ENCODE measurements around the gene TMCC1.
"Not testable (repeated sequence)": the region's sequence is repeated elsewhere in the genome, so short reads cannot be mapped to it uniquely, and the experiment has no call there.

The TMCC1 gene

DNA sequence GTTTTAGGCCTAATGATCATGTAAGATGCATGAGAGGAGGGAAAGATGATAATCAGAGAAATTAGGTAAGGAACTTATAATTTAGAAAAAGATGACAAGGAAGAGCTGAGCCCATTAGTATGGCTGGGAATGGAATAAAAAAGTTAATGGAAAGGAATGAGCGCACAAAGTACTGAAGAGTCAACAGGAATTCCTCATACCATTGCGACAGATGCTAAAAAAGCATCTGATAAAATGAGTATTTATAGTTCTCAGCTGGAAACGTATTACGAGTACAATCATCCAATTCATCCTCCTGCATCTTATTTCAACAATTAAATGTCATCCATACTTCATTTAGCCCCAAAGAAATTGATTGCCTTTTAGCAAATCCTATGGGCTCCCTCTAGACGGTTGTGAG lies 58.9 kb downstream of the TMCC1 start:
- DNase-seq (ENCODE audit: low spot score) = no peak

DNA sequence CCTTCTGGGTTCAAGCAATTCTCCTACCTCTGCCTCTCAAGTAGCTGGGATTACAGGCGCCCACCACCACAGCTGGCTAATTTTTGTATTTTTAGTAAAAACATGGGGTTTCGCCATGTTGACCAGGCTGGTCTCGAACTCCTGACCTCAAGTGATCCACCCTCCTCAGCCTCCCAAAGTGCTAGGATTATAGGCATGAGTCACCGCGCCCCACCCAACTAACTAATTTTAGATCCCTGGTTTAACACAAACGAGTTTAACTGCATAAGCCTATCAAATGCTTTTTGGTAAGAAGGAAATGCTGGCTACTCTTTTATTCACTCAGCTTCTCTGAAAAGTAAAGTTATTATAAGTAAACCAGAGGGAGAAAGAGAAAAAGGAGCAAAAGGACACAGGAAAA lies 61.6 kb downstream of the TMCC1 start:
- not testable (repeated sequence) for DNase-seq (ENCODE audit: low spot score)

DNA sequence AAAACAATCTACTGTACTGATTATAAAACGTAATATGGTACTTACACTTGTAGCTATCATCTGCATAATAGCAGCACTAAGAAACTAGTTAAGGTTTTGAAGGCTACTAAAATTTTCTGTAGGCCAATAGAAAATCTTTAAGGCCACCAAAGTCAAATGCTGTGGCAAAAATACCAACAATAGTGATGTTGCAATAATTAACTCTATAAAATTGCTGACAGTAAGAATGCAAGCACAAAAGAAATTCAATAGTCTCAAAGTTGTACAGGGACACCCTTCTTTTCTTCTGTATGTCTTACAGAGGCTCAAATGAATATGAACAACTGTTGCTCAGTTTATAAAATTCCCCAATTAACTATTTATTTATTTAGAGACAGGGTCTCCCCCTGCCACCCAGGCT lies 62.0 kb downstream of the TMCC1 start:
- DNase-seq (ENCODE audit: low spot score) = no peak

DNA sequence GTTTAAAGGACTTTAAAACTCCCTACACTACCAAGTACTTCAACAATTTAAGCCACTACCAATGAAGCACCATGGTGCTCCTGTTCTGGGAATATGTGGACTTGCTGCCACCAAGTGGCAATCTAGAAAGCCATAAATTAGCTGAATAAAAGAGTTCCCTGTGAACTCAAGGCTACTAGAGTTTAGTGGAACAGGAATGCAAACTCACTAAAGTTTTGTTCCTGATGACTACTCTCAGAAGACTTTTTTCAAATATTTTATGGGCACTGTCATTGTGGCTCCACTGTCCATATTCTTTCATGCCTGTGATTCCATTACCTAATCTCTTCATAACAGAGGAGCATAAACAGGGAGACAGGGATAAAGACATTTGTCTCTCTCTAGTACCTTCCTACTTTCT lies 63.9 kb downstream of the TMCC1 start:
- DNase-seq (ENCODE audit: low spot score) = peak; percentile 95

DNA sequence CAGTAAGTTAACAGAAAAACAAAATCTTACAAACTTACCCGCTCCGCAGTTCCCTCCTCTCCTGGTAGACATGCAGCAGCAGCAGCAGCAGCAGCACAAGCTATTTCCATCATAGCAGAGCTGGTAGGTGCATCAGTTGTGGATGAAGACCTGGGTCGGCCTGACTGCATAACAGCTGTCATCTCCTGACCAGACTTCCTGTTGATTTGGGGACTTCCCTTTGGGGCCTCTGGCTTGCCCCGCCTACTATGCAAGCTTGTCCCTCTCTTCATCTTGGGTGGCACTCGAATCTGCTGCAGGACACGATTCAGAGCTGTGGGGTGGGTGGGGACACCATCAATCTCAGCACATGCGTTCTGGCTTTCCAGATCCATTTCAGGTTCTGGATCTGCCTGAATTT lies 65.7 kb downstream of the TMCC1 start:
- DNase-seq (ENCODE audit: low spot score) = no peak

DNA sequence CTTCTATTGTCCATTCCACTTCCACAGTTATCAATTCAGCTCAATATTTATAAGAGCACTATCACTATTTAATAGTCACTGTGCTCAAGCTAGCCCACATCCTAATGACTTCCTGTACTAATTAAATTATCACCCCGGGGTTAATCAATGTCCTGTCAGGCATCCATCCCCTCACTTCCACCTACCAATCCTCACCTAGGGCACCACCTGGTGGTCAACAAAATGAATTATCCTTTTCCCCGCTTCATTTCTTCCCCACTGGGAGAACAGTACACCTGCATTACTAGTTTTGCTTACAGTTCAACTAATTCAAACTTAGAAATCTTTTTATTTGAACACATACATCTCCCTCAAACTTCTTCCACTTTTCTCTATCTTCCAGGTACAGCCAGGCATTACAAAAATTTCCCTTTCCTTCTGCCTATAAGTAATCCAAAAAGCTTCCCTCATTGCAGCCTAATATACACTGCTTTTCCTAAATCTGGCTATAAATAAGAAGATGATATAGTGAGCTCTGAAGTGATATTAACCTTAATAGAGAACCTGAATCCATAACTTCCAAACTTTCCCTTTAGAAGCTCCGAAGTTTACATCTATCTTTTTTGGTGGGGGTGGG lies 68.5 kb downstream of the TMCC1 start:
- DNase-seq (ENCODE audit: low spot score) = peak; percentile 71

DNA sequence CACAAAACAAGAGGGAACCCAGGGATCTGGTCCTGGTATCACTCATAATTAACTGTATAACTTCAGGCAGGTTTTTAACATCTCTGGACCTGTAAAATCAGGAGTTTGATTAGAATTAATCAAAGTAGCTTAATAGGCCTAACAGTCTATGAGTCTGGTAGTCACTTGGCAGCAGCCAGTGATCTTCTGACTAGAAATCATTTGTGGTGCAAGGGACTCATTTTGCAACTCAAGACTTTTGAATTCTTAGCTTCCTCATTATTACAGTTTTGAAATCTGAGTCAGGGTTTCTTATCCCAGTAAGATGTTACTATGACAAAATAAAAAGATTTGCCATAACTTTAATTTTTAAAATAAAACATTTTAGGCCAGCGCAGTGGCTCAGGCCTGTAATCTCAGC lies 70.8 kb downstream of the TMCC1 start:
- no peak for DNase-seq (ENCODE audit: low spot score)

DNA sequence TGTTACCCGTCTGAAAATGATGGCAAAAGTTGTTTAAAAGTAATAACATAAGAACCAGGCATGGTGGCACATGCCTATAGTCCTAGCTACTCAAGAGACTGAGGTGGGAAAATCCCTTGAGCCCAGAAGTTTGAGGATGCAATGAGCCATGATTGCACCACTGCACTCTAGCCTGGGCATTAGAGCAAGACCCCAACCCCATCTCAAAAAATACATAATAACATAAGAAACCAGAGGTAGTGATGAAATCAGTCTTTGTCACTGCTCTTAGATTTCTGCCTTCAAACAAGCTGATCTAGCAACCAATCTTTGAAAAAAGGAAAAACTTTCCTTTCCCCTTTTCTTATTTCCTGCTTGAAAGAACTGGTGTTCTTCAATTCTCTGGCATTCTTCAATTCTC lies 71.3 kb downstream of the TMCC1 start:
- DNase-seq (ENCODE audit: low spot score) = no peak

DNA sequence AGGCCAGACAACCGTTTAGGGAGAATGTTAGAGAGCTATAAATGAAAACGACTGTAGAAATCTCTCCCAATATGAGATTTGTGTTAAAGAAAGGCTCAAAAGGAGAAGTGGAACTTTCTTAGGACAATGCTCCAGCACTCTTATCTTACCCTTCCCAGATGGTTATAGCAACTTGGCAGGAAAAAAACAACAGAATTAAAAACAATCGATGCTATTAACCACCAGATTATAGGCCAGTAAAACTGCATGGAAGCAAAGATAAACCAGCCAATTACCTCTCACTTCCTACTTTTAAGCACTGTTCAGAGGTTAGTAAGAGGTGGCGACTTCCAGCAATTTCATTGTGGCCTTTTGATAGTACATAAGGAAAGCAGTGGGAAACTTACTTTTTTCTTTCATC lies 72.9 kb downstream of the TMCC1 start:
- no peak for DNase-seq (ENCODE audit: low spot score)

DNA sequence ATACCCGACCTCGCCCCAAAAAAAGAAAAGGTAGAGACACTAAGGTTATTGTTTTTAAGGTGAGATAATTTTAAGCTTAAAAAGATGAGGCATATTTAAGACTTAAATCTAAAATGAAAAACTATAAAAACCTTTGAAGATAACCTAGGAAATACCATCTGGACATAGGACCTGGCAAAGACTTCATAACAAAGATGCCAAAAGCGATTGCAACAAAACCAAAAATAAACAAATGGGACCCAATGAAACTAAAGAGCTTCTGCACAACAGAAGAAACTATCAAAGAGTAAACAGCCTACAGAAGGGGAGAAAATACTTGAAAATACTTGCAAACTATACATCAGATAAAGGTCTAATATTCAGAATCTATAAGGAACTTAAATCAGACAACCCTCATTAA lies 80.9 kb downstream of the TMCC1 start:
- no peak for DNase-seq (ENCODE audit: low spot score)

DNA sequence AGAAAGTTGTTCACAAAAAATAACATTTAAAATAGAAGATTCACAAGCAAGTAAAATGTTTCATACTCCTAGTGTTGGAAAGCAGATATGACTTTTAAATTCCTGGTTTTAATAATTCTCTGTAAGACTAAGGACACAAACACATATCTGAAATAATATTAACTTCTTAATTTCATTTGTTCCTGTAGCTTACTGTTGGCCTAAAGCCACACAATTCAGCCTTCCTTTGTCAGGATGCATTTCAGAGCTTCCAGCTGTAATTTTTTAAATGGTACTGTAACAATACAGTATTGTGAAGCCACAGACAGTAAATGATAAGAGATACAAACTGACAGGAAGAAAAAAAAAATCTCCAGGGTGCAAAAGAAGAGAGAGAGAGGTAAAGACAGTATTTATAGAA lies 84.2 kb downstream of the TMCC1 start:
- no peak for DNase-seq (ENCODE audit: low spot score)

DNA sequence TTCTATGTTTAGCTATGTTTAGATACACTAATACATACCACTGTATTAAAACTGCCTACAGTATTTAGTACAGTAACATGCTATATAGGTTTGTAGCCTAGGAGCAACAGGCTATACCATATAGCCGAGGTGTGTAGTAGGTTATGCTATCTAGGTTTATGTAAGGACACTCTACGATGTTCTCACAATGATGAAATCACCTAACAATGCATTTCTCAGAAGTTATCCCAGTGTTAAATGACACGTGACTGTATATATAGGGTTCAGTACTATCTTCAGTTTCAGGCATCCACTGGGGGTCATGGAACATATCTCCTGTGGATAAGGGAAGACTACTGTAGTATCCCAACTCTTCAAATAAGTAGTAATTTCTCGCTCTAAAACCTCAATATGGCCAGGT lies 97.4 kb downstream of the TMCC1 start:
- DNase-seq (ENCODE audit: low spot score) = peak; percentile 9

DNA sequence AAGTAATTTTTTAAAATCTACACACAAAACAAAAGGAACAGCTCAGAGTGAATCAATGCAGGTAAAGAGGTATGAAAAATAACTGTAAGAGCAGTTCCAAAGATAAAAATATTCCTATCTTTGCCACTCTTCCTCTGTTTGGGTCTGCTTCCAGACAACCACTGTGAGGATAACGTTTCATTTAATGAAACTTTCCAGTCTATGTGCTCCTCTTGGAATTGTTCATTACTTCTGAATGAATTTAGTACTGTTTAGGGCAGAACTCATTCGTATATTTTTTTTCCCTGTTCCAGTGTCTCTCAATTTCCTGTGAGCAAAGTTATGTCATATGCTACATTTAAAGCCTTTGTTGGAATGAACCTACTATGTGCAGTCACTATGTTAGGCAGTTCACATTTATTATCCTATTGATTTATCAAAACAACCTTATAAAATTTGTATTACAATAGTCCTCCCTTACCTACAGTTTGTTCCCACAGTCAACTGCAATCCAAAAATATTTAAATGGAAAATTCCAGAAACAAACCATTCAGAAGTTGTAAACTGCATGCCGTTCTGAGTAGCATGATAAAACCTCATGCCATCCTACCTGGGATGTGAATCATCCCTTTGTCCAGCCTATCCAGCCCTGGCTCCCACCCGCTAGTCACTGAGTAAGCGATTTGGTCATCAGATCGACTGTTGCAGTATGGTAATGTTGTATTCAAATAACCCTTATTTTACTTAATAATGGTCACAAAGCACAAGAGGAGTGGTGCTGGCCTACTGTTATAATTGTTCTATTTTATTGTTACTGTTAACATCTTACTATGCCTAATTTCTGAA lies 98.1 kb downstream of the TMCC1 start:
- DNase-seq (ENCODE audit: low spot score) = peak; percentile 94

DNA sequence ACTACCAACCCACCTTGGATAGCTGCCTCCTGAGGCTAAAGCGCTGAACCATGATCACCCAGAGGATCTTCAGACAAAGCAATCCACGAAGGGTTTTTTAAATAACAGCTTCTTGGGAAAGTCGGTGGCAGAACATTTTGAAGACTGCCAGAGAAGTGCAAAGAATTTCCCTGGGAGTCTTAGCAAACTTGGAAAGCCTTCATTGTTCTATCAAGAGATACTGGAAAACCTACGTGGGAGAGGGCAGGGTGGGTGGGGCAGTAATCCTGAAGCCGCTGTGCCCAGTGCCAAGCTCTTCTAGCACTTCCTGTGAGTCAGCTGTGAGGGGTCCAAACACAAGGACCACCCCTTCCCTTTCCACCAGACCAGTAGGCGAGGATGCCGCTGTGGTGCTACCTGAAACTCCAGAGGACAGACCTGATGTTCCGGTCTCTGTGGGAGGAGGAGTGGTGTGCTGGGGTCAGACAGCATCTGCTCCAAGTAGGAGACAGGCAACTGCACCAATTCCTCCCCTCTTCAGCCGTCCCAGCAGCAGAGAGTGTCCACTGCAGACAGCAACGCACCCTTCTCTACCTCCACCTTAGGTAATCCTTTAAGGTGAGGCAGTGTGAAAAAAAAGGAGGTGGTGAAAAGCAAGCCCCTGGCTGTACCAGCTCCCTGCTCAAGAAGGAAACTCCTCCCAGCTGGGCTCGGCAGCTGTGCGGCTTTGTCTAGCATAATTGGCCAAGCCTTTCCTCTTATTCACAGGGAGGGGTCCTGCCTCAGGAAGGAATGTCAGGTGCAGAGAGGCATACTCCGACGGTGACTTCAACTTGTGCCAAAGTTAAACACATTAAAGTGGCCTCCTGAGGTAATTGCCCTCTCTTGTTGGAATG lies 99.0 kb downstream of the TMCC1 start:
- DNase-seq (ENCODE audit: low spot score) = peak; percentile 99

DNA sequence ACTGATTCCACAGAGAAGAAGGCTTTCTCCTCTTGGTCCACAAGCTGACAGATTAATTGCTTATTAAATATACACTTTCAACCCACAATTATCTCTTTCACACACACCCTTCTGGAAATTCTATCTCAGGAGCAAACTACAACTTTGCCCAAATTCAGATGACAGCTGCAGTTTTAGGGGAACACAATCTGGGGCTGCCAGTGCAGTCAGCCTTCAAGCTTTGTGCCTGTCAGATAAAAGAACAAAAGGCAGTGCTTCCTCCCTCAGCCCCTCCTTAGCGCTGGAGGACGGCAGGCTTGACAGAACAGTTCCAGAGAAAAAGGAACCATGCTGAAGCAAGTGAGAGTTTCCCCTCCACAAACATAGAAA lies 99.6 kb downstream of the TMCC1 start:
- DNase-seq (ENCODE audit: low spot score) = no peak

DNA sequence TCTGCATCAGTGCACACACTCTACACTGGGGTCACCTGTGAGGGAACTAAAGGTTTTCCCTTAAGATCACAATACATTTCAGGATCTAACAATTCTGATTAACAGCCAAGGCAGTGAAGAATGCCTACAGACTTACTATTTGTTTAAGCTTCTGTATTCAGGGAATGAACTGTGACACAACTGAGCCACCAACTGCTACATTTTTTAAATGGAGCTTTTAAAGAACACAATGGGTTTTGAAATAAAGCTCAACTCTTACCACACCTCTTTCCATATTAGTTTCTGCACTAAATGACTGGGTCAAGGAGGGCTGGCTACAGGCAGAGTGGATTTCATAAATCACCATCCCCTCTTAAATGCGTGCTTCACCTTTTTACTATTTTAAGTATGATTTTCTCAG lies 100.2 kb downstream of the TMCC1 start:
- peak; percentile 13 for DNase-seq (ENCODE audit: low spot score)

DNA sequence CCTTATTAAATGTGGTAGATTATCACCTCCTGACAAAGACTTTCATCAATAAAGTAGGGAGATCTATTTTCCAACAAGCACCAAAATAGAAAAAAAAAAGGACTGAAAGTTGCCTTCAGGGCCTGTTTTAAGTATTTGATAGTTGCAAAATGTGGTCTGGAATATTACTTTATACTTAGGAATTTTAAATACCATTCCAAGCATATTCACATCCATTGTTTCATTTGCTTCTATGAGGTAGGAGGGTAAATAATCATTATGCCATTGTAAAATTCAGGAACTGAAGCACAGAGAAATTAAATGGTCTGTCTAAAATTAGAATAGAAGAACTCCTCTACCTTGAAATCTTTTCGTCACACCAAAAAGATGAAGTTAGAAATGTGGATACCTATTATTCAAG lies 110.0 kb downstream of the TMCC1 start:
- no peak for DNase-seq (ENCODE audit: low spot score)

DNA sequence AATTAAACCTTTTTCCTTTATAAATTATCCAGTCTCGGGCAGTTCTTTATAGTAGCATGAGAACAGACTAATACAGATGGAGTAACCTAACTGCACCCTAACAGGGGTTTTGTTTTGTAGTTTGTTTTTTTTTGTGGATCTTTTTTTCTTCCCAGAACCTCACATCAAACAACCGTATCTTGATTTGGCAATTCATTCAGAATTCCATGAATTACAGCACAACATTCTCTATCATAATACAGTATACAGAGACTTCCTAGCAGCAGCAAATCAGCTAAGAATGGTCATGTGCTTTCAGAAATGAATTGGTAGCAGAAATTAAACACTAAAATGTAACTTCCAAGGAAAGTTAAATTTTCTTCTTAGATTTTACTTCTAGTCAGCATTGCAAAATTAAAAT lies 114.6 kb downstream of the TMCC1 start:
- DNase-seq (ENCODE audit: low spot score) = no peak

DNA sequence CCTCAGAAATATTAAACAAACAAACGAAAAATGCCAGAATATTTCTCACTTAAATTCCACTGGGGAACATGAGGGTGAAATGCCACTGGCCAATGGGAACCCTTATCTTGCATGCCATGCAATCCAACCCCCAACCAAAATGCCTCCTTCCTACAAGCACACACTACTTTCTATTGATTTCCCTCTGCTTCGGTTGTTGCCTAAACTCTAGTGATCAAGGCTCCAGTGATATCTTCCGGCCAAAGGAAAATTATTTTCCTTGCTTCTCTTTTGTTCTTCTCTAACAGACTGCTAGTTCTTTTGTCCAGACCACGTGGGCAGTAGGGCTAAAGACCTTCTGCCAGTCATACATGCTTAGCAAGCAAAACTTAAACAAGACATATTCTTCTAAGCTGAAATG lies 115.7 kb downstream of the TMCC1 start:
- no peak for DNase-seq (ENCODE audit: low spot score)

DNA sequence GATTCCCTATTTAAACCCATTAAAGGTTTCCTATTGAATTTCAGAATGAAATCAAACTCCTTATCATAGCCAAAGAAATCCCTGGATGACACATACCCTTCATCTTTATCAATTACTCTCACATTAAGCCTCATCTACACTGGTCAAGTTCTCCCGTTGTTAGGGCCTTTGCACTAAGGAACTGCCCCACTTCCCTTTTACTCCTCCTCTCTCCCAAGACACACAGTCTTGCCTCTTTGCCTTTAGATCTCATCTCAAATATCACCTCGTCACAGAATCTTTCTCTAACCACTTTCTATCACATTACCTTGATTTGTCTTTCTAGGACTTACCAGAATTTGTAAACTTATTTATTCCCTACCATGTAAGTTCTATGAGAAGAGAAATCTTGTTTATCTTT lies 117.6 kb downstream of the TMCC1 start:
- DNase-seq (ENCODE audit: low spot score) = no peak

DNA sequence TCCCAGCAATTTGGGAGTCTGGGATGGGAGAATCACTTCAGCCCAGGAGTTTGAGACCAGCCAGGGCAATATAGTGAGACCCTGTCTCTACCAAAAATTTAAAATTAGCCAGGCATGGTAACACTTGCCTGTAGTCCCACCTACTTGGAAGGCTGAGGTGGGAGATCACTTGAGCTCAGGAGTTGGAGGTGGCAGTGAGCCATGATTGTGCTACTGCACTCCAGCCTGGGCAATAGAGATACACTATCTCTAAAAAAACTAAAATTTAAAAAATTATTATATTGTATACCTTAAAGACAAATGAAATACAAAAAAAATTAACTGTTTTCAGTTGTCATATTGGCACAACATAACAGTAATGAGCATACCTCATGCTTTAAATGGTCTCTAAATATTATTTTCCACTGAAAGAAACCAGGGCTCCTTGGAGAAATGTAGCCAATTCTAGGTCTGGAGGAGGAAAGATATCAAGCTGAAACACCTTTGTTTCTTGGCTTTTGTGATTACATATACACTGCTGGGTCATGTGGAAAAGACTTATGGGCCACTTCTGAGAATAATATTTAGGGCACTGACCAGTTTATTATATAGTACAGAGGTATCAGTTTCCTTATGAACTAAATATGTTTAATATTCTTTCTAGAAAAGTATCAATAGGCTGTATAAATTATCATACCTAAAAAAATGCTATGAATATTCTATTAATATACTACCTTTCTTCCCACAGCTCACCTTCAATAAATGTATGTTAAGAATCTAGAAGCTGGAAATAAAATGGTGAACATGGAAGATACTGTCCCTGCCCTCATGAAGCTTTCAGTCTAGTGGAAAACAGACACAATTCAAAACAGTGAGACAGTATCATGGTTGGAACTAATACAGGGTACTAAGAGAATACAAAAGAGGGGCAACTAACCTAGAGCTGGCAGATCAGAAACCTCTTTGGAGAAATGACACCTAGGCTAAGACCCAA lies 119.5 kb downstream of the TMCC1 start:
- DNase-seq (ENCODE audit: low spot score) = no peak

DNA sequence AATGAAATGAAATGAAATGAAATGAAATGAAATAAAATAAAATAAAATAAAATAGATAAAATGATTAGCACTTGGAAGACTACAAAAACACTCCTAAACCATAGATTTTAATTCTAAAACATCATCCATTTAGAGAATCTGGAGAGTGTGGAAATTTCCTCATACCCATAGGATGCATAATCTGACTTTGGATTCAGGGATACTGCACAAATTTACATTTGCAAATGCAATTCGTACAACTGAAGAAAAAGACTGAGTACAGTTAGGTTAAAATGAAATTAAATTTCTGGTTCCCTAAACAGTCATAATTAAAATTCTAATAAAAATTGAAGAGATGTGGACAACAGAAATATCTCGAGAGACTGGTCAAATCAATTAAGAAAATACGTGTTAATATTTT lies 122.9 kb downstream of the TMCC1 start:
- DNase-seq (ENCODE audit: low spot score) = no peak

Data from kidney tubule cell (primary cell).